ENCODE results near the gene NRROS. TPM values are rescaled to one million over a fixed set of nuclear protein-coding genes. Genes with fewer than 3 reads are reported as not detected.

NRROS gene
- polyA plus RNA-seq, 1 of the 3 experiments (the other 2 are of a cell fraction), result 0.25 TPM

DNA sequence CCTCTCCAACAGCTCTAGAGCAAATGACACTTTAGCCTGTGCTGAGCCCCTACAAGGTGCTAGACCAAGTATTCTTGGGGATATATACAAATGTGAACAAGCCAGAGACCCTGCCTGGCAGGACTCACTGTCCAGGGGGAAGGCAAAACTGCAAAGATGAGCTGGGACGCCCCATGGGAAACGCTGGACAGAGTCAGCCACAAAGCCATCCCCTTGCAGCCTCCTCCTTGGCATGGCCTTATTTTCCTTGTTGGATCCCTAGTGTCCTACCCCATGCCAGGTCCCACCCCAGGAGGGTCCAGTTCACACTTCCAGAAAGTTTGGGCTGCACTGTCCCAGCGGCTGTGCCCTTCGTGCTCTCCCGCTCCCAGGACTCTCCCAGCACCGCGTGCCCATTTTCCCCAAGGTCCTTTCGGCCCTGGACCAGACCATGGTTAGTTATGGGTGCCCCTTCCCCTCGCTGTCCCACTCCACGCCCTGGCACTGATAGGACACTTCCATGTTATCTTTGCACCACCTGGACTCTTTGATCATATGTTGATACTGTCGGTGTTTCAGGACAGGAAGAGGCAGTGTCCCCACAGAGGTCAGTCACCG lies 5.8 kb upstream of the NRROS start:
- no peak overlapping the region for H3K4me2 ChIP-seq
- ChIA-PET POLR2A (no interaction called here), CTCF (interaction anchor here (1.1 kb wide), 1 partner anchor 24 kb away, joined by 3 read pairs; no protein-coding TSS in a partner anchor)
- H3K9ac ChIP-seq, result no peak overlapping the region
- no peaks in the 10 kb centered on the region for H4K20me1 ChIP-seq (ENCODE audit: insufficient read depth)
- H3K9me3 ChIP-seq, result no peaks in the 10 kb centered on the region
- H3K4me1 ChIP-seq (ENCODE audit: control insufficient read depth in 1 of 2, insufficient read depth in 2 of 2, low read depth in 1 of 2, low read length in 1 of 2), result peaks cover 0 to 7% of the 10 kb centered on the region in 2 experiments; a peak in 1 of 4 replicates
- H3K4me3 ChIP-seq (ENCODE audit: low read depth in 2 of 2, low read length in 1 of 2), result no peak overlapping the region
- H3K27me3 ChIP-seq (ENCODE audit: insufficient read depth), result peaks cover 6% of the 10 kb centered on the region; the same call in 1 of the 2 replicates
- H3F3A ChIP-seq (replicated peaks; ENCODE audit: insufficient read depth), result peaks cover 8% of the 10 kb centered on the region
- H3K36me3 ChIP-seq (replicated peaks in 1 of 2; ENCODE audit: control insufficient read depth in 1 of 2, insufficient read depth in 2 of 2, low read length in 1 of 2), result no peaks in the 10 kb centered on the region
- no peak for DNase-seq
- 94% methylated on average over 10 of the region's 12 CpGs for WGBS (ENCODE audit: low lambda C conversion rate)
- no peak overlapping the region for H2AFZ ChIP-seq (ENCODE audit: low read depth)
- no peak for TF ChIP-seq CHD2 (IDR thresholded peaks at IDR 0.05; ENCODE audit: low read length, partially characterized antibody)
- no peak overlapping the region for H3K27ac ChIP-seq (ENCODE audit: low read depth in 2 of 2, low read length in 1 of 2)
- no peaks in the 10 kb centered on the region for H3K79me2 ChIP-seq (ENCODE audit: insufficient read depth)
- no peaks in the 10 kb centered on the region for H3K9me2 ChIP-seq

DNA sequence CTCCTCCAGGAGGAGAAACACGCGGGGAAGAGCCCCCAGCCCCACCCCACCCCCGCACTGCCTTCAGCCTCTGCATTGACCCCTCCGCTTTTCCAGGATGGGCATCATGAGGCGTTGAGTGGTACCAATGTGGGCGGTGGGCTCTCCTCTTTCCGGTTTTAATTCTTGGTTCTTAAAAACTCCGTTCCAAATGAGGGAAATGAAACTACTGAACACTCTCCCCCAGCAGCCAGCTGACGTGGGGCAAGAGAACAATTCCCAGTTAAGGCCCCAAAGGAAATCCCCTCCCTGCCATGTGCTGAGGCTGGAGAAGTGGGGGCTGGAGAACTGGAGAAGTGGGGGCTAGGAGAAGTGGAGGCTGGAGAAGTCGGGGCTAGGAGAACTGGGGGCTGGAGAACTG lies 5.3 kb upstream of the NRROS start:
- Histone ChIP-seq H3K27me3 (ENCODE audit: insufficient read depth) (peaks cover 11% of the 10 kb centered on the region; the same call in 1 of the 2 replicates), H3K79me2 (ENCODE audit: insufficient read depth) (no peaks in the 10 kb centered on the region), H3F3A (replicated peaks; ENCODE audit: insufficient read depth) (peaks cover 8% of the 10 kb centered on the region), H3K4me3 (ENCODE audit: low read depth in 2 of 2, low read length in 1 of 2) (no peak overlapping the region), H3K4me2 (no peak overlapping the region), H3K9ac (no peak overlapping the region), H3K36me3 (replicated peaks in 1 of 2; ENCODE audit: control insufficient read depth in 1 of 2, insufficient read depth in 2 of 2, low read length in 1 of 2) (no peaks in the 10 kb centered on the region), H3K4me1 (ENCODE audit: control insufficient read depth in 1 of 2, insufficient read depth in 2 of 2, low read depth in 1 of 2, low read length in 1 of 2) (peaks cover 0 to 7% of the 10 kb centered on the region in 2 experiments; a peak in 1 of 4 replicates), H4K20me1 (ENCODE audit: insufficient read depth) (no peaks in the 10 kb centered on the region), H3K9me2 (no peaks in the 10 kb centered on the region), H2AFZ (ENCODE audit: low read depth) (no peak overlapping the region), H3K27ac (ENCODE audit: low read depth in 2 of 2, low read length in 1 of 2) (no peak overlapping the region), H3K9me3 (no peaks in the 10 kb centered on the region)
- CTCF ChIA-PET, result interaction anchor here (1.1 kb wide), 1 partner anchor 24 kb away, joined by 3 read pairs; no protein-coding TSS in a partner anchor
- POLR2A ChIA-PET, result no interaction called here
- TF ChIP-seq RFX5 (IDR thresholded peaks at IDR 0.05; ENCODE audit: low read length) (no peak), SMC3 (IDR thresholded peaks at IDR 0.05; ENCODE audit: low read depth, low read length) (no peak), GATA2 (CRISPR knock-in tag; IDR thresholded peaks at IDR 0.05) (no peak), ELF1 (IDR thresholded peaks at IDR 0.05) (no peak), POLR2AphosphoS5 (IDR thresholded peaks at IDR 0.05; ENCODE audit: low read depth, low read length) (no peak), TAF1 (IDR thresholded peaks at IDR 0.05; ENCODE audit: borderline replicate concordance, low read depth, low read length) (no peak), JUND (IDR thresholded peaks at IDR 0.05) (no peak)
- TF ChIP-seq, protein P1, sequence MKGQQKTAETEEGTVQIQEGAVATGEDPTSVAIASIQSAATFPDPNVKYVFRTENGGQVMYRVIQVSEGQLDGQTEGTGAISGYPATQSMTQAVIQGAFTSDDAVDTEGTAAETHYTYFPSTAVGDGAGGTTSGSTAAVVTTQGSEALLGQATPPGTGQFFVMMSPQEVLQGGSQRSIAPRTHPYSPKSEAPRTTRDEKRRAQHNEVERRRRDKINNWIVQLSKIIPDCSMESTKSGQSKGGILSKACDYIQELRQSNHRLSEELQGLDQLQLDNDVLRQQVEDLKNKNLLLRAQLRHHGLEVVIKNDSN (IDR thresholded peaks at IDR 0.05; ENCODE audit: borderline replicate concordance, low read depth), result no peak
- no peak for DNase-seq
- WGBS (ENCODE audit: low lambda C conversion rate), result 94% methylated on average over 8 of the region's 10 CpGs

DNA sequence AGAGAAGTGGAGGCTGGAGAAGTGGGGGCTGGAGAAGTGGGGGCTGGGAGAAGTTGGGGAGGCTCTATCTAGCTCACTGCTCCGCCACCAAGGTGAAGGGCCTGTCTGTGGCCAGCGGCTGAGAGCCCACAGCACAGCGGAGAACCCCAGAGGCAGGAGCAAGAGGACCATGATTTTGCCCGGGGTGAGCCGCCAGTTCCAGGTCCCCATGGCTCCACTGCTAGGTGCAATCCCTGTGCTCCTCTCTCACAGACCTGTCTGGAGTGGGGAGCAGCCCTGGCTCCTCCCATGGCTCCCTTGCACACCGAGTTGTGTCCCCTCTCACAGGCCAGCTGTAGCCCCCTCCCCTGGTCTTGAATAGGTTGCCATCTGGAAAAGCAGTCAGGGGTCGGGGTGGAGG lies 4.7 kb upstream of the NRROS start:
- Histone ChIP-seq H3K4me2 (no peak overlapping the region), H3K36me3 (replicated peaks in 1 of 2; ENCODE audit: control insufficient read depth in 1 of 2, insufficient read depth in 2 of 2, low read length in 1 of 2) (no peaks in the 10 kb centered on the region), H3K9me3 (no peaks in the 10 kb centered on the region), H3K79me2 (ENCODE audit: insufficient read depth) (no peaks in the 10 kb centered on the region), H2AFZ (ENCODE audit: low read depth) (no peak overlapping the region), H3K27ac (ENCODE audit: low read depth in 2 of 2, low read length in 1 of 2) (no peak overlapping the region), H4K20me1 (ENCODE audit: insufficient read depth) (no peaks in the 10 kb centered on the region), H3K4me1 (ENCODE audit: control insufficient read depth in 1 of 2, insufficient read depth in 2 of 2, low read depth in 1 of 2, low read length in 1 of 2) (peaks cover 0 to 7% of the 10 kb centered on the region in 2 experiments; a peak in 1 of 4 replicates), H3K4me3 (ENCODE audit: low read depth in 2 of 2, low read length in 1 of 2) (no peak overlapping the region), H3K9me2 (no peaks in the 10 kb centered on the region), H3F3A (replicated peaks; ENCODE audit: insufficient read depth) (peaks cover 8% of the 10 kb centered on the region), H3K9ac (no peak overlapping the region), H3K27me3 (ENCODE audit: insufficient read depth) (peaks cover 17% of the 10 kb centered on the region)
- ChIA-PET POLR2A (no interaction called here), CTCF (no interaction called here)
- DNase-seq, result no peak
- WGBS (ENCODE audit: low lambda C conversion rate), result 86% methylated on average over 2 of the region's 7 CpGs
- TF ChIP-seq EZH2phosphoT487 (IDR thresholded peaks at IDR 0.05; ENCODE audit: borderline replicate concordance, low read depth), result no peak
- no peak for TF ChIP-seq EP300 (IDR thresholded peaks at IDR 0.05; ENCODE audit: borderline replicate concordance in 1 of 2, low read depth in 1 of 2, low read length in 1 of 2)
- TF ChIP-seq, protein P2, sequence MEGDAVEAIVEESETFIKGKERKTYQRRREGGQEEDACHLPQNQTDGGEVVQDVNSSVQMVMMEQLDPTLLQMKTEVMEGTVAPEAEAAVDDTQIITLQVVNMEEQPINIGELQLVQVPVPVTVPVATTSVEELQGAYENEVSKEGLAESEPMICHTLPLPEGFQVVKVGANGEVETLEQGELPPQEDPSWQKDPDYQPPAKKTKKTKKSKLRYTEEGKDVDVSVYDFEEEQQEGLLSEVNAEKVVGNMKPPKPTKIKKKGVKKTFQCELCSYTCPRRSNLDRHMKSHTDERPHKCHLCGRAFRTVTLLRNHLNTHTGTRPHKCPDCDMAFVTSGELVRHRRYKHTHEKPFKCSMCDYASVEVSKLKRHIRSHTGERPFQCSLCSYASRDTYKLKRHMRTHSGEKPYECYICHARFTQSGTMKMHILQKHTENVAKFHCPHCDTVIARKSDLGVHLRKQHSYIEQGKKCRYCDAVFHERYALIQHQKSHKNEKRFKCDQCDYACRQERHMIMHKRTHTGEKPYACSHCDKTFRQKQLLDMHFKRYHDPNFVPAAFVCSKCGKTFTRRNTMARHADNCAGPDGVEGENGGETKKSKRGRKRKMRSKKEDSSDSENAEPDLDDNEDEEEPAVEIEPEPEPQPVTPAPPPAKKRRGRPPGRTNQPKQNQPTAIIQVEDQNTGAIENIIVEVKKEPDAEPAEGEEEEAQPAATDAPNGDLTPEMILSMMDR (IDR thresholded peaks at IDR 0.05), result no peak
- TF ChIP-seq POLR2AphosphoS5 (IDR thresholded peaks at IDR 0.05; ENCODE audit: low read depth, low read length), result no peak
- TF ChIP-seq, protein P3, sequence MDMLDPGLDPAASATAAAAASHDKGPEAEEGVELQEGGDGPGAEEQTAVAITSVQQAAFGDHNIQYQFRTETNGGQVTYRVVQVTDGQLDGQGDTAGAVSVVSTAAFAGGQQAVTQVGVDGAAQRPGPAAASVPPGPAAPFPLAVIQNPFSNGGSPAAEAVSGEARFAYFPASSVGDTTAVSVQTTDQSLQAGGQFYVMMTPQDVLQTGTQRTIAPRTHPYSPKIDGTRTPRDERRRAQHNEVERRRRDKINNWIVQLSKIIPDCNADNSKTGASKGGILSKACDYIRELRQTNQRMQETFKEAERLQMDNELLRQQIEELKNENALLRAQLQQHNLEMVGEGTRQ (IDR thresholded peaks at IDR 0.05; ENCODE audit: borderline replicate concordance, low read depth, low read length), result no peak
- no peak for TF ChIP-seq FOXM1 (IDR thresholded peaks at IDR 0.05; ENCODE audit: low read depth)
- TF ChIP-seq CHD2 (IDR thresholded peaks at IDR 0.05; ENCODE audit: low read length, partially characterized antibody), result no peak
- TF ChIP-seq RFX5 (IDR thresholded peaks at IDR 0.05; ENCODE audit: low read length), result no peak
- TF ChIP-seq, protein P4, sequence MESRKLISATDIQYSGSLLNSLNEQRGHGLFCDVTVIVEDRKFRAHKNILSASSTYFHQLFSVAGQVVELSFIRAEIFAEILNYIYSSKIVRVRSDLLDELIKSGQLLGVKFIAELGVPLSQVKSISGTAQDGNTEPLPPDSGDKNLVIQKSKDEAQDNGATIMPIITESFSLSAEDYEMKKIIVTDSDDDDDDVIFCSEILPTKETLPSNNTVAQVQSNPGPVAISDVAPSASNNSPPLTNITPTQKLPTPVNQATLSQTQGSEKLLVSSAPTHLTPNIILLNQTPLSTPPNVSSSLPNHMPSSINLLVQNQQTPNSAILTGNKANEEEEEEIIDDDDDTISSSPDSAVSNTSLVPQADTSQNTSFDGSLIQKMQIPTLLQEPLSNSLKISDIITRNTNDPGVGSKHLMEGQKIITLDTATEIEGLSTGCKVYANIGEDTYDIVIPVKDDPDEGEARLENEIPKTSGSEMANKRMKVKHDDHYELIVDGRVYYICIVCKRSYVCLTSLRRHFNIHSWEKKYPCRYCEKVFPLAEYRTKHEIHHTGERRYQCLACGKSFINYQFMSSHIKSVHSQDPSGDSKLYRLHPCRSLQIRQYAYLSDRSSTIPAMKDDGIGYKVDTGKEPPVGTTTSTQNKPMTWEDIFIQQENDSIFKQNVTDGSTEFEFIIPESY (IDR thresholded peaks at IDR 0.05; ENCODE audit: borderline replicate concordance, low read depth), result no peak
